ENCODE results near the gene CHPT1. TPM values are rescaled to one million over a fixed set of nuclear protein-coding genes. Genes with fewer than 3 reads are reported as not detected.

Gene CHPT1
- total RNA-seq (19.3 and 25.3 TPM in 2 replicates), polyA plus RNA-seq (12.1 and 12.5 TPM in 2 replicates), polyA minus RNA-seq (7.5 and 8.9 TPM in 2 replicates), Bru-seq, nascent RNA (percentile 72 among the genes with signal in this experiment), BruChase-seq, experiment 1, labeled RNA remaining after a 6-hour chase (percentile 59 among the genes with signal in this experiment), BruChase-seq, experiment 2, labeled RNA remaining after a 2-hour chase (percentile 70 among the genes with signal in this experiment)
- 13.3 and 13.4 TPM in 2 replicates for polyA plus RNA-seq (2011; cell fraction: cytosol; rRNA removed)
- polyA plus RNA-seq (2011; cell fraction: nucleus; rRNA removed) = 8.5 and 10.1 TPM in 2 replicates
- polyA plus RNA-seq (2012) = 20.9 and 28.6 TPM in 2 replicates
- polyA minus RNA-seq (2011; cell fraction: cytosol; rRNA and poly(A)+ RNA removed) = 20.9 TPM
- 14.2 and 14.6 TPM in 2 replicates for polyA minus RNA-seq (2011; cell fraction: nucleus; rRNA and poly(A)+ RNA removed)
- long read RNA-seq, transcript CHPT1-201 (9 exons, 1,585 nt) = major isoform, 59 of 82 reads
- long read RNA-seq, transcript CHPT1-205 (8 exons, 2,001 nt) = minor isoform, 5 of 82 reads
- long read RNA-seq, partial matches to known transcripts = 4 of 82 reads
- long read RNA-seq, other reads (novel, unspliced or antisense) = 14 of 82 reads

DNA sequence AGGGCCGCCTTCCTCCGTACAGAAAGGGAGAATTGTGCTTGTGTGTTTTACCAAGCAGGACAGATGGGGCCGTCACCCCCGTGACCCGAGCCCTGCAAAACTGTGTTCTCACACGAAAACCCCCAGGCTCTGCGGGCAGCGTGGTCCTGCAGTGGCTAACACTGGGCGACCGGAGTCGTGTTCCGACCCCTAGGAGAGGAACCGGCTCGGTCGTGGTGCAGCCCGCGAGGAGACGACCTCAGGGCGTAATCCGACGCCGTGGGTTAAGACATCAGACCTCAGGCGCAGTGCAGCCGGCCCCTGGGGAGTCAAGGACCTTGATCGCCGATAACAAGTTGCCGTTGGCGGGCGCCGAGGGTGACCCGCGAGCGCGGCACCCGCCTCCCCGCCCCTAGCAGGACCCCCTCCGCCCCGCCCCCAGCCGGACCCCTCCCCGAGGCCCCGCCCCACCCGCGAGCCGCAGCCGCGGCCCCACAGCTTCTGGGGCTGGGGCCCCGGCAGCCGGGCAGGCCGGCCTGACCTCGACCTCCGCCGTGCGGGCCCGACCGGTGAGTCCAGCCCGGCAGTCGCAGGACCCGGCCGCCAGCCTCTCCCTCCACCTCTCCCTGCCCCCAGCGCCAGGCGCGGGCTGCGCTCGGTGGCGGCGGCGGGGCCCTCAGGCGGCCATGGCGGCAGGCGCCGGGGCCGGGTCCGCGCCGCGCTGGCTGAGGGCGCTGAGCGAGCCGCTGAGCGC is at the start of gene CHPT1:
Gene CHPT1, plus strand, starts transcription at position 444 of the 733 bp plus-strand sequence. Its CDS starts 222 bp downstream, at position 666.
- ChIA-PET CTCF (interaction anchor here (0.6 kb wide), 1 partner anchor 207 kb away, joined by 4 read pairs; no protein-coding TSS in a partner anchor), POLR2A (no interaction called here)
- peak; percentile 50 for DNase-seq (ENCODE audit: low read depth, low spot score)
- peak; percentile 66 for FAIRE-seq
- dilution Hi-C loops (cut with MboI; ENCODE audit: extremely low pct_ligation_motif_present, low sequenced_read_pairs) = no loop called here
- H4K20me1 ChIP-seq (replicated peaks; ENCODE audit: control insufficient read depth, extremely low read depth, insufficient read depth, low read length) = no peaks in the 10 kb centered on the region
- H3K4me1 ChIP-seq (ENCODE audit: control insufficient read depth, extremely low read depth, insufficient read depth, low read length) = peaks cover 6% of the 10 kb centered on the region
- peak within 1 kb of the TSS; percentile 87 for H3K4me2 ChIP-seq (ENCODE audit: insufficient read depth, low read length)
- no peaks in the 10 kb centered on the region for H3K9me3 ChIP-seq (replicated peaks; ENCODE audit: control insufficient read depth, insufficient read depth, low read length)
- H3K9ac ChIP-seq (replicated peaks; ENCODE audit: extremely low read depth, insufficient read depth, low read length) = peak within 1 kb of the TSS; percentile 61
- H3K27me3 ChIP-seq (ENCODE audit: control insufficient read depth in 2 of 2, insufficient read depth in 2 of 2, low read length in 2 of 2) = no peaks in the 10 kb centered on the region
- H3K4me3 ChIP-seq (replicated peaks in 1 of 3; ENCODE audit: insufficient read depth in 1 of 3, low read depth in 1 of 3, low read length in 3 of 3) = peak within 1 kb of the TSS; percentile 72 to 82 (median 81)
- BruUV-seq (replicated peaks) = no TSS peak
- no peaks in the 10 kb centered on the region for H3K9me1 ChIP-seq (replicated peaks; ENCODE audit: control insufficient read depth, extremely low read depth, insufficient read depth, low read length)
- peak within 1 kb of the TSS; percentile 98 for H2AFZ ChIP-seq (ENCODE audit: low read depth, low read length)
- no peaks in the 10 kb centered on the region for H3K36me3 ChIP-seq (ENCODE audit: control insufficient read depth in 2 of 2, extremely low read depth in 1 of 2, insufficient read depth in 2 of 2, low read length in 2 of 2)
- peak within 1 kb of the TSS; percentile 19 for H3K27ac ChIP-seq (ENCODE audit: insufficient read depth, low read depth, low read length)
- intact Hi-C loops (cut with micrococcal nuclease) = loop anchor here (5.0 to 10.0 kb wide), 2 partner anchors 290 to 1123 kb away; partner anchors contain the start of genes ARL1 and GAS2L3
- H3K79me2 ChIP-seq (ENCODE audit: control insufficient read depth, insufficient read depth, low read length) = peaks cover 21% of the 10 kb centered on the region
- TF ChIP-seq GATA2 (IDR thresholded peaks at IDR 0.05; ENCODE audit: insufficient read depth, insufficient read length, low read depth, low read length) = no peak
- no peak for TF ChIP-seq JUN (IDR thresholded peaks at IDR 0.05; ENCODE audit: borderline replicate concordance, insufficient read depth, insufficient read length, low read depth)
- TF ChIP-seq, protein P1, sequence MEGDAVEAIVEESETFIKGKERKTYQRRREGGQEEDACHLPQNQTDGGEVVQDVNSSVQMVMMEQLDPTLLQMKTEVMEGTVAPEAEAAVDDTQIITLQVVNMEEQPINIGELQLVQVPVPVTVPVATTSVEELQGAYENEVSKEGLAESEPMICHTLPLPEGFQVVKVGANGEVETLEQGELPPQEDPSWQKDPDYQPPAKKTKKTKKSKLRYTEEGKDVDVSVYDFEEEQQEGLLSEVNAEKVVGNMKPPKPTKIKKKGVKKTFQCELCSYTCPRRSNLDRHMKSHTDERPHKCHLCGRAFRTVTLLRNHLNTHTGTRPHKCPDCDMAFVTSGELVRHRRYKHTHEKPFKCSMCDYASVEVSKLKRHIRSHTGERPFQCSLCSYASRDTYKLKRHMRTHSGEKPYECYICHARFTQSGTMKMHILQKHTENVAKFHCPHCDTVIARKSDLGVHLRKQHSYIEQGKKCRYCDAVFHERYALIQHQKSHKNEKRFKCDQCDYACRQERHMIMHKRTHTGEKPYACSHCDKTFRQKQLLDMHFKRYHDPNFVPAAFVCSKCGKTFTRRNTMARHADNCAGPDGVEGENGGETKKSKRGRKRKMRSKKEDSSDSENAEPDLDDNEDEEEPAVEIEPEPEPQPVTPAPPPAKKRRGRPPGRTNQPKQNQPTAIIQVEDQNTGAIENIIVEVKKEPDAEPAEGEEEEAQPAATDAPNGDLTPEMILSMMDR (IDR thresholded peaks at IDR 0.05; ENCODE audit: extremely low read depth in 1 of 2, insufficient read depth in 1 of 2, low read depth in 1 of 2, low read length in 2 of 2) = no peak
- TF ChIP-seq, protein P2, sequence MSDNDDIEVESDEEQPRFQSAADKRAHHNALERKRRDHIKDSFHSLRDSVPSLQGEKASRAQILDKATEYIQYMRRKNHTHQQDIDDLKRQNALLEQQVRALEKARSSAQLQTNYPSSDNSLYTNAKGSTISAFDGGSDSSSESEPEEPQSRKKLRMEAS (IDR thresholded peaks at IDR 0.05; ENCODE audit: insufficient read depth, insufficient read length) = no peak
- TF ChIP-seq MYC (IDR thresholded peaks at IDR 0.05; ENCODE audit: low read depth, low read length) = no peak
- no peak for TF ChIP-seq POLR2AphosphoS5 (IDR thresholded peaks at IDR 0.05; ENCODE audit: insufficient read depth, low read depth, low read length)
- TF ChIP-seq FOS (IDR thresholded peaks at IDR 0.05; ENCODE audit: borderline replicate concordance, insufficient read depth, low read length) = no peak
- no peak for TF ChIP-seq EZH2 (IDR thresholded peaks at IDR 0.05; ENCODE audit: borderline replicate concordance, low read depth, low read length, severe bottlenecking)
- TF ChIP-seq POLR2A (IDR thresholded peaks at IDR 0.05; ENCODE audit: low read depth, low read length) = no peak

Measured in endothelial cell of umbilical vein (primary cell).